Putamen (tissue), 1 donor: ENCODE data around the gene PRPS1L1.

Experiments
- DNase-seq: peaks from one replicate; pipeline ENCODE4 v3.0.0-alpha.2; 2016; ENCODE audit warnings: low spot score

The PRPS1L1 gene

DNA sequence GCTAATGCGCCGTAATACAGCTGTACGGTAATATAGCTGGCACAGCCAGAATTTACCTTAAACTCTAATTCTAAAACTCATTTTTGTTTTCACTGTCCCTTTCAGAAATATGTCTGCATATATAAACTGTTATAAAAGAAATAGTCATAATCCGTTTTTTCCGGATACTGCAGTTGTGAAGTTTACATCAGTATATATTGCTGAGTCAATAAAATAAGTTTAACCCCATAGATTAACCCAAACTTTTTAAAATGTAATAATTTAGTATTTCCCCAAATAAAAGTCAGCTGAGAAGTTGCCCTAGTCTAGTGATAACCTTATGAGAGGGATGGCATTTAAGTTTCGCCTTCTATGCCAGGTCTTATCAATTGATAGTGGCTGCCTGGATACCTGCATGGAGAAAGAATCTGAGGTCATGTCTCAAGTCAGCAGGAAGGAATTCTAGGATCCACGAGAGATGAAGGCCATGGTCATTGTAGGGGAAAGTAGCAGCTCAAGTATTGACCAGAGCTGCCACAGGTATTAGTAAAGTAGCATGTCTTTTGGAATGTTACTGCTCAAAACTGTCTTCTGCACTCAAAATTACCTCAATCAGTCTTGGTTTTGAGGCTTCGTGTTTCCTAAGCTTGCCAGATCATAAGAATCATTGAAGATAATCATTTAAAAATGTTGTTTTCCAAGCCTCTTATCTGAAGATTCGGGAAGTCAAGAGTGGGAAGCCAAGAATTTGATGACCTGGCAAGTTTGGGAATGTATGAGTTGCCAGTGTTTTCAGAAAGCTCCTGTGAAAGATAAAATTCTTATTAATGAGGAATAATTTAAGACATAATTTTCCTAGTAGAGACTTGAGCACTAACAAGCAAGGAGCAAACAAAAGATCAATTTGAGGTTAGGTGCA is 10.8 kb downstream of the PRPS1L1 start:
- DNase-seq = no peak

DNA sequence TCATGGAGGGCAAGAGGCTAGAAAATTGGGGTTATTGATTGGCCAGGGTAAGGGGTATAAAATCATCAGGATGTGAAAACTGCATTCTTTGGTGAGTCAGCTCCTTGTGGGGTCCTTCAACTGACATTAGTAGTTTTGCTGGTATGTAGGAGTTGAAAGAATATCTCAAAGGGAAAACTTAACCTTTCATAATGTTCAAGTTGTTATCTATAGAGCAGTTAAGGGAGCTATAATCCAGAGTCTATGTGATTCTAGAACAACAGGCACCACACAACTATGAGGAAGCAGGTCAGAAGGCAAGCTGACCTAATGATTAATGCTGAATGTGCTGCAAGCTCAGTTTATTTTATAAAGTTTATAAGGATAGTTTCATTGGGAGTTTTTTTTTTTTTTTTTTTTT is 13.7 kb downstream of the PRPS1L1 start:
- no peak for DNase-seq

DNA sequence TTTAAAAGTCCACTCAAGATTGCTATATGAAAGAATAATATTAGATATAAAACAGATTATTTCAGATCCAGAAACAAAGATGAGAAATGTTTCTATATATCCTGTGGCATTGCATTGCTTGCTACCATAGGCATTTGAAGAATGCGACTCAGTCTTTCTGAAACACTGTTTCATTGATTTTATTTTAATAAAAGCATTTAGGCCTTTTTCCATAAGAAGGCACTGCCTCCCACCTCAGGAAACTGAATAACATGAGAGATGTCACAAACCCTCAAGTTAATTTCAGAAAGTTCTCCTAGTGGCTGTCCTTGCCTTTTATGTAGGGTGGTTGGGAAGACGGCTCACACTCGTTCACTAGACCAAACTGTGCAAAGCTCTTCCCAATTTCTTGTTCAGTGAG is 23.3 kb downstream of the PRPS1L1 start:
- no peak for DNase-seq

DNA sequence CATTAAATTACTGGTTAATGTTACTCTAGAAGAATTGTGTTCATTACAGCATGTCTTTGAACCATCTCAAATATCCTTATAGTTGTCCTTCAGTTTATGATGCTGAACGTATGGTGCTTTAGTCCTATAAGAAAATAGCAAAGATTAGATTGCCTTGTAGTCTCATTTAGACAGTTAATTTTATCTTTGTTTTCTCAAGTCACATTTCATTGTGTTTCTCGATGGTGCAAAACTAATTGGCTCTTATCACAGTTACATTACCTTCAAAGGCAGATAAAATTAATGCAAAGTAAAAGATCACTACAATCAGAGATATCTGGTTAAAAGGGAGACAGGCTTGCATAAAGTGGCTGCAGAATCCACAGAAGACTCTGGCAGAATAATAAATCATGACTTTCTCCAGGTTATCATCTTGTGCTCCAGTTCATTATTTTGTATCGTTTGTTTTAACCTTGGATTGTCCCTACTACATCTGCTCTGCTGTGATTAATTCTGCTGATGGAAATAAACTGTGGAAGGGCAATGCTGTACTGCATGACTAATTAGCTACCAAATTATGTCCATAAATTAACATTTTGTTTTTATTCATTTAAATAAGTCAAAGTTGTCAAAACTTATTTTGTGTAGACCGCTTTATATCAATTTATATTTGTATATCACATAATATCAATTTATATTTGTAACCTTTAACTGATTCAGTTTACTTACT is 24.2 kb downstream of the PRPS1L1 start:
- no peak for DNase-seq

DNA sequence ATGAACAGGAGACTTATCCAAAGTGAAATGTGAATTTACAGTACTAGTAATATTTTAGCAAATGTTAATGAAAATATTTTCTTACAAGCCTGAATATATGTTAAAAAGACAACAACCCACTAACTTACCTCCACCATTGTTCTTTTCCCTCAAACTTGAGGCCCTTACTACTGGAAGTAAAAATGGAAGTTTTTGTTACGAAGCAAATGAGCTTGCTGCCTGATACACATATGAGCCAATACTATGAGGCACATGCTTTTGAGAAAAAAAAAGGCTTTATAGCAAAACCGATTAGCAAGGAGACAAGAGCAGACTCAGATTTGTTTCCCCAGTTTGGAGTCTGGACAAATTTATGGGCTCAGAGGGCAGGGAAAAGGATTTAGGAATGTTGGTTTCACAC is 29.0 kb downstream of the PRPS1L1 start:
- DNase-seq = no peak

DNA sequence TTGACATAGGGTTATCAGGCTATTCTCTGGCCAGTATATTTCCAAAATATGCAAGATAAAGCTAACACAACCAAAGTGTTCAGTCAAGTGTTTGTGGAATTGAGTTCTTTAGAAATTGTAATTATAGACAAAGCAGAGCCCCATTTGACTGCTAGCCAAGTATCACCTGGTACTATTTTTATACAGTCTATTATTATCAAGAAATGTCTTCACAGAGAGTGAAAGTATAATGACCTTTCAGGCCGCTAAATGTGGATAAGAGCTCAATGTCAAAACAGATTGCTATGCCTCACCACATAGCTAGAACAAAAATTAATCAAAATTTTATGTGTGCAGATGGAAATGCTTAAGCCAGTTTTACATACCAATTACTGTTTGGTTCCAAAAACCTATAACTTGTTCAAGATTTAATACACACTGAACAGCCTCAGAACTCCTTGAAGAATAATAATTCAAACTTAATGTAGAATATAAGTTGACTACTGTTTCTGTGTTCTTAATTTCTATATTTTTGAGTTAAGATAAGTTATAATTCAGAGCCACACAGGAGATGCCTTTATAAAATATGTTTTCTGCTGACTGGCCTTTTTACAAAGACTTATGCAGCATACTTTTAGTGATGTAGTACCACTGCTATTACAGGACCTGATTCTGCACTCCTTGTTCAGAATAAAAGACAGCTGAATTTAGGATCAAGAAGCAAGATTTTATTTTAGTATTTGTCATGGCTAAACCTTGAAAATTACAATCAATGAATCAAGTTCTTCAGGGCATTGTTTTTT is 31.0 kb downstream of the PRPS1L1 start:
- DNase-seq = no peak

DNA sequence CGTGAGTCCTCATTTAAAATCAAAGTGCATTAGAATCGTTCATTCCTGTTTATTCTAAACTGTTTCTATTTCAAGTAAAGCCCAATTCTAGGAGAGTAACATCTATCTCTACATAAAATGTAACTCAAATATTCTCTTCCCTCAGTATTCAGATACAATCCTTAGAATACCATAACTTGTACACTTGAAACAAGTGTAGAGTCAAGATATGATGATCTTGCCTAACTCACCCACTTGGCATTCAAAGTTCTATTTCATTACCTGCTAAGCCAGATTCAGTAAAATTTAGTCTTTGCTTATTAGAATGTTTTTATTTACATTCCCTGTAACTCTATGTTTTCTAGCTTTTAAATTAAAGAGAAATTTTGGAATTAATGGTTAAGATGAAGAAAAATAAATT is 31.6 kb downstream of the PRPS1L1 start:
- DNase-seq = no peak

DNA sequence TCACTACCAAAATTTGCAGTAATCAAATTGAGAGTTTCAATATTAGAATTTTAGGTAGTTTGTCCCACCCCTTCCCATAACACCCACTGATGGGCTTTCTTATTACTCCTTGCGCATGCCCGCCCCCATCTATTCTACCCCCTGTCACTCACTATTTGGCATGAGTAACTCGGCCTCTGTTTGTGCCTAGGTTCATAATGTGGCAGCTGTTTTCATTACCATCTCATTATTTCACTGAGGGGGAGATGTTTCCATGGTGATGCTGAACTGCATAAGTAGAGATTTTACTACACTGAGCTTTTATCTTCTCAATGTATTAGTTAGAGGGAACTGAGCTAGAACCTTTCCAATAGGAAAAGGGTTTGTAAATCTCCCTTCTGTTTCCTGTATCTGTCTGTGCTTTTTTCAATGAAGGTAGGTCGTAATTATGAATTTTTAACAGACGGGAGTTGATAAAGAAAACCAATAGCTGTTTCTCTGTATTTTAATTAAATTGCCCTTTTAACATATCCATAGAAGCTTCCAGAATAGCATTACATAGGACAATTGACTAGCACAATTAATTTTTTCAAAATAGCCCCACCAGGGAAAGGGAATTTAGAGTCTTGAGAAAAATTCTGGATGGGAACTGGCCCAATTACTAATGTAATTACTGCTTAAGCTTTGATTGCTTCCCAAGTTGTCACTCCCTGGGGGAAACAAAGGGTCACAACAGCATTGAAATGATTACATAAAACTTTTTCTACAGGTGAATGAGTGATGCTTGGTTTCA is 33.4 kb downstream of the PRPS1L1 start:
- peak; percentile 56 for DNase-seq

DNA sequence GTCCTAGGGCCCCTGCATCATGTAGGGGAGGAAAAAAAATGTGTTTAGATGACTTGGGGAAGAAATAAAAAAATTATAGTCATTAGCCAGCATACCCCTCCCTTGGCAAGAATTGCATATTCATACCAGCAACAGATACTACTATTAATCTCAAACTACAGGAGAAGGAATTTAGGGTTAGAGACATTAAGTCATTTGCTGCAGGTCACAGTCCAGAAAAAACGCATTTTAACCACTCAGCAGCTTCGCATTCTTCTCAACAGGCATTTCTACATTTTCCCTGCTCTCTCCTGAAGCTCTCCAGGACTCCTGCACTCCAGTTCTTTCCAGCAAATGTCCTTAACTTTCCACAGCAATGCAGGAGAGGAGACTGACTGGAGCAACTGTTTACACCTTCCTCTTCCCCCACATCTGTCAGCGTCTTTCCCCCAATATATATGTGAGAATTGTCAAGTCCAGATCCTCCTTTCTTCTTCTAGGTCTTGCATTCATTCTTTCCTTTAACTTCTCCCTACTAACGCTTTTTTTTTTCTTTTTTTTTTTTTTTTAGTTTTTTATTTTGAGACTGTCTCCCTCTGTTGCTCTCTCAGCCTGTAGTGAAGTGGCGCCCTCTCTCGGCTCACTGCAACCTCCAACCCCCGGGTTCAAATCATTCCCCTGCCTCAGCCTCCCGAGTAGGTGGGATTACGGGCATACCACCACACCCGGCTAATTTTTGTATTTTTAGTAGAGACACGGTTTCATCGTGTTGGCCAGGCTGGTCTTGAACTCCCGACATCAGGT is 35.6 kb downstream of the PRPS1L1 start:
- no peak for DNase-seq

DNA sequence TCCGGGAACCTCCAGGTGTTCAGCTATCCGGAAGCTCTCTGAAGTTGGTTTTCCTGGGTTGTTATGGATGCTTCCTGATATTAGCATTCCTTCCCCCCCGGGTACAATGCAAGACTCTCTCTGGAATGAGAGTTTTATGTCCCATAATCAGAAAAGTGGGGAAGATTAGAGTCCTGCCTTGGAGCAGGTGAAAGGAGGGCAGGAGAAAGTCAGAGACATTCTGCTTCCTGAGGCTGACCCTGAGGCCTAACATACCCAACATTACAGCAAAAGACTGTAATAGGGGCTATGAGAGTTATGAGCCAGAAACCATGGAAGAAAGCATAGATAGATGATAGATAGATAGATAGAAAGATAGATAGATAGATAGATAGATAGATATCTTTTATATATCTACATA is 36.9 kb downstream of the PRPS1L1 start:
- DNase-seq = no peak

DNA sequence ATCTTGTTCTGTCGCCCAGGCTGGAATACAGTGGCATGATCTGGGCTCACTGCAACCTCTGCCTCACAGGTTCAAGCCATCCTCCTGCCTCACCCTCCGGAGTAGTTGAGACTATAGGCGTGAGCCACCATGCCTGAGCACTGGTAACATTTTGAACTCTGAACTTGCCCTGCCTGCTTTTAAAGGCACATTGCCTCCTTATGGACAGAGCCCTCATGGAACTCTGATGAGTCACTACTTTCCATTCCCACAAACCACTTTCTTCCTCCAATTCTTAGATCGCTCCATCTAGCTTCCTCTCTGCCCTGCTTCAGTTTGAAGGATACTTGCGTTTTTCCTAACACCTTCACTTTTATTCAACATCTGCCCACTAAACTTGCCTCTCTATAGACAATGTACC is 38.1 kb downstream of the PRPS1L1 start:
- DNase-seq = no peak

DNA sequence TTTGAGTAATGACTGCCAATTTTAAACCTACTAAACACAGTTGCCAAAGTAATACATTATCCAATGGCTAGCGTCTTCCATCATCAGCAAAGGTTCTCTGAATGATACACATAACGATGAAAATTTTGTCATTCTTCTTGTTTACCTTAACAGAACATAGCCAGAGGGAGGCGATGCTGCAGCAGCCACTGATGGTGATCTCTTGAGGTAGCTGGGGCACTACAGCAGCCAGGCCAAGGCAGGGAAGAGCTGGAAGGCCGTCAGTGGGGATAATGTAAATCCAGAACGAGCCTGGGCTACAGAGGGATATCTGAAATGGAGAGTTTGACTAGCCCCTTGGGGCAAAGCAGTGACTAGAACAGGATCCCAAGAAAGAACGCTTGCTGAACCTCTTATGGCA is 38.8 kb downstream of the PRPS1L1 start:
- DNase-seq = no peak

DNA sequence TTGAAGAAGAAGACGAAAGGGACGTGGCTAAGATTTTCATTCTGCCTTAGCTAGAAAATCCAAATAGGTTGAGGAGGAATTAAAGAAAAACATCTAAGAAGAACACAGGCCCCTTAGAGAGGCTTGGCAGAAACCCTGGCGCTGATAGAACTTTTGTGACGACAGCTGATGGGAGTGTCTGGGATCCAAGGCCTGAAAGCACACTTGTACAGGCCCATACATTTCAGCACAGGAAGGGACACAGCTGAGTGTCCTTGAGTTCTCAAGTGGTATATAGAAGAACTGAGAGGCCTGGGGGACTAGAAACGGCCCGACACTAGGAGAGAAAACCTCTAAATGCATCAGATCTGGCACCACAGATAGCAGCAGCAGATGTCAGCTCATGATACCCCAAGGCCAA is 39.5 kb downstream of the PRPS1L1 start:
- no peak for DNase-seq

DNA sequence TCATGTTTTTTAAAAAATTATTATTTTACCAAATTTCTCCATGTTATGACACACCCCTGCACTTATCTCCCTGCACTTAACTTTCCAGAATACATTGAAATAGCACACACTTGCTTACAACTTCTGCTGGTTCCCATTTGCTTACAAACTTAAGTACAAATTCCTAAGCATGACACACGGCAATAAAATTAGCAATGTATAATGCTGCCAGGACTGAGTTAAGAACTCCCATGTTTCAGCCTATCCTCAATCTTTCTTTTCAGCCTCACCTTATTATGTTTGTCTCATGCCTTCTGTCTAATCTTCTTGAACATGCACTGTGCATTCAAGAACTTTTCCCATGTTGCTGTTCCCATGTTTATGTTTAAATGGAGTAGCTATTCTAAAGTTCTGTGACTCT is 40.8 kb downstream of the PRPS1L1 start:
- no peak for DNase-seq

DNA sequence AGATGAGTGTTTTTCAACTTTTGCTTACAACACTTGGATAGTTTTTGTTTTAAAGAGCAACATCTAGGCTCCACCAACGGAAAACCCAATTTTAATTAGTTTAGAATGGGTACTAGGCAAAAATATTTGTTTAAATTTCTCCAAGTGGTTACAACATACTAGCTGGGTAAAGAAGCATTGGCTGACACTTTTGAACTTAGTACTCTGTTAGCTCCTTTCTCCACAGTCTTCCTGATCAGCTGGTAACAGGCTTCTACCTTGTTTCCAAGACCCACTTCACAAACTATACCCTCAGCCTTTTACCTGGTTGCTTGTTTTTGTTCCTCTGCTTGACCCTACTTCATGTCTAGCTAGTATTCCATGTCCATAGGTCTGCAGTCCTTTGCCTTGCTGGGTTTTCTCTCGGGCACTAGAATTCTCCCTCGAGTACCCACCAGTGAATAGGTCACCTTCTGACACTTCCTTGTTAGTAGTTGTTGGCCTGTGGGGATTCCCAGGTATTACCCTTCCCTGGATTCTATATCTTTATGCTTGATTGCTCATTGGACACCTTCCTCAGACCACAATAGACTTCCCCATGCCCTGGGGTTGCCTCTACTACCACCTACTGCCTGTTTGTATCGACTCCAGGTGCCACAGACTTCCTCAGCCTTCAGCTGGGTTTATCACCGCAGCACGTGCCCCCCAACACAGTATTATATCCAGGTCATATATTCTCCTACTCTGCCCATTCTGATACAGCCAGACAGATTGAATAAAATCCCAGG is 42.0 kb downstream of the PRPS1L1 start:
- no peak for DNase-seq

DNA sequence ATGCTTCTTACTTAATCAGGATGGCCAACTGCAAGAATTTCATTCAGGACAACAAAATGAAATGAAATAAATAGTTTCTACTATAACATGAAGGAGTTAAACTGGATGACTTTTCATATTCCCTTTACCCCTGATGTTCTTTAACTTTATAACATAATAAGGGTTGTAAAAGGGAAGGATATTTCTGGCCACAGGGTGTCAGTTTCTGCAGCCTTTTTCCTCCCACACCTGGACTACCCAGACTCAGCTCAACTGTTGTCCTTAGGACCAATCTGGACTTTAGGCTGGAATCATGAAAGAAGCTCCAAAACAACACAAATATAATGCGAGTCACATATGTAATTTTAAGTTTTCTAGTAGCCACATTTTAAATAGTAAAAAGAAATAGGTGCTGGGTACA is 43.4 kb downstream of the PRPS1L1 start:
- no peak for DNase-seq

DNA sequence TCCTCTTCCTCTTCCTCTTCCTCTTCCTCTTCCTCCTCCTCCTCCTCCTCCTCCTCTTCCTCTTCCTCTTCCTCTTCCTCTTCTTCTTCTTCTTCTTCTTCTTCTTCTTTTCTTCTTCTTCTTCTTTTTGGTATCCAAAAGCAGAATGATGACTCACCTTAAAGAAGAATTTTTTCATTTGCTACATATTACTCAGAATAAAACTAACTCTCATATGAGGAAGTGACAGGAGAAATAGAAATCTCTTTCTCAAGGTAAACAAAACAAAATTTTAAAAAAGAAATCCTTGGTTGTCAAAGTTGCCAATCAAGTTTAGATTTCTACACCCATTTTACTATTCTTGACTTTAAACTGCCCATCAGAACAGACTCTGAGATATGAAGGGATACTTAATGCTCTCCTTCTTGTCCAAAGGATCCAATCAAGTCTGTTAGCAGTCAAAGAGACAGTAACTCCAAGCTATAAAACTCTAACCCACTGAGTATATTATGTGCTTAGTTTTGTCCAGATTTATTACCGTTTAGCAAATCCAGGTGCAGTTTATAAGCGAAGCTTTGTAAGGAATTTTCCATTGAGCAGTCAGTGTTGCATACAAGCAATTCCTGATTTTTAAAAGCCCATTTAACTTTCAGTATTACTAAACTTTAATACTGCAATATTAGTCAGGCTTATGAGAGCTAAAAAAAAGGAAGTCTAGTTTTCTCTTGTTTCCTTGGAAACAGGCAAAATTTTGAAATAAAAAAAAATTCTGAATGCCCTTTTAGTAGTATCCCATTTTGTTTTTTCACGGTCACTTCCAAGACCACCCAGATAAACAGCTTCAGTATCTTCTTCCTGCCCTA is 44.2 kb downstream of the PRPS1L1 start:
- DNase-seq = no peak

DNA sequence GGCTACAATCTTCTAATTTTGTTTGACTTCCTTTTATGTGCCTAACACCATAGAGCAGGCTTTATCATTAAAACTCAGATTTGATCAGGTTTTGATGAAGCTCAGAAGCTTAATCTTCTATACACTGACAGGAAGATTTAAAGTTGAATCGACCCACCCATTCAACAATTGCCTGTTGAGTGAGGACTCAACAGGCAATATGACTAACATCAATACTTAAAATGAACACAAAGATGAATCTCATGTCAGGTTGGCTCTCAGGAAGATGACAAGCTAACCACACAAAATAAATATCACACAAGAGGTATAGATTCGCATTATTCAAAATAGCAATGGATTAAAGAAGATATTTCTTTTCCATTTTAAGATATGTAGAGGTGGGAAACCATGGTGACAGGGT is 50.7 kb downstream of the PRPS1L1 start:
- DNase-seq = no peak
